ENCODE data around the gene GIMAP7. TPM values are rescaled to one million over a fixed set of nuclear protein-coding genes. Genes with fewer than 3 reads are reported as not detected.

GIMAP7 gene
- polyA plus RNA-seq, 1 donor from 2014 or later, result not detected

DNA sequence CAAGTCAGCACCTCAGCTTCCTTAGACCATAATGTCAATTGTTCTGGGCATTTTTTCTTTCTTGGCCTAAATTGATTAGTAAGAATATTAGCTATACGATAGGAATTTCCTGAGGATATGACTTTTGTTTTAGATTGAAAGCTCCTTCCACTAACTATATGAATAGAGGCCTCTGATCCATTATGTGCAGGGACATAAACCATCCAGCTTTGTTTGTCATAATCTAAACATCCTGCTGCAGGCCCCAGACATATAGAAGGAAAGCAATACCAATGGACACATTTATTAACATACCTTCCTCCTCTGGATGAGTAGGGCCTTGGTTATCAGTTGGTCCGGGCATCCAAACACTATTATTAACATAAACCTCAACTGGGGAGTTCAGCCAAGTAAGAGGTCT is 48.2 kb downstream of the GIMAP7 start:
- no peaks in the 10 kb centered on the region for H3K9me3 ChIP-seq (ENCODE audit: low read length)

DNA sequence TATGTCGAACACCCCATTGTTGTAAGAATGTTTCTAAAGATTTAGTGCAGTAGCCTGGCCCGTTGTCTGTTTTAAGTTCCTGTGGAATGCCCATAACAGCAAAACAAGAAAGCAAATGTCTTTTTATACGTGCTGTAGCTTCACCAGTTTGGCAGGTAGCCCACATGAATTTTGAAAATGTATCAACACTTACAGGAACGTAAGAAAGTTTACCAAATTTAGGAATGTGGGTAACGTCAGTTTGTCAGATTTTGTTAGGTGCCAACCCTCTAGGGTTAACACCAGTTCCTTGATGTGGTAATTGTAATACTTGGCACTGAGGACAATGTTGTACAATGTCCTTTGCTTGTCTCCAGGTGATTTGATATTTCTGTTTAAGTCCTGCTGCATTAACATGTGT is 49.3 kb downstream of the GIMAP7 start:
- no peaks in the 10 kb centered on the region for H3K36me3 ChIP-seq (ENCODE audit: insufficient read depth, low read length)
- H3K9me2 ChIP-seq (ENCODE audit: insufficient read depth, low read length), result no peaks in the 10 kb centered on the region
- TF ChIP-seq RAD21 (conservative IDR thresholded peaks at IDR 0.05) (no peak), EZH2 (IDR thresholded peaks at IDR 0.05; ENCODE audit: borderline replicate concordance, insufficient read depth, low read length, poor library complexity, severe bottlenecking) (no peak), TAF1 (IDR thresholded peaks at IDR 0.05; ENCODE audit: low read depth) (no peak), EP300 (conservative IDR thresholded peaks at IDR 0.05; ENCODE audit: poor library complexity, severe bottlenecking) (no peak), POLR2AphosphoS5 (IDR thresholded peaks at IDR 0.05) (no peak), SMC3 (conservative IDR thresholded peaks at IDR 0.05; ENCODE audit: poor library complexity) (no peak), MXI1 (conservative IDR thresholded peaks at IDR 0.05; ENCODE audit: poor library complexity, severe bottlenecking) (no peak)
- TF ChIP-seq, protein P1, sequence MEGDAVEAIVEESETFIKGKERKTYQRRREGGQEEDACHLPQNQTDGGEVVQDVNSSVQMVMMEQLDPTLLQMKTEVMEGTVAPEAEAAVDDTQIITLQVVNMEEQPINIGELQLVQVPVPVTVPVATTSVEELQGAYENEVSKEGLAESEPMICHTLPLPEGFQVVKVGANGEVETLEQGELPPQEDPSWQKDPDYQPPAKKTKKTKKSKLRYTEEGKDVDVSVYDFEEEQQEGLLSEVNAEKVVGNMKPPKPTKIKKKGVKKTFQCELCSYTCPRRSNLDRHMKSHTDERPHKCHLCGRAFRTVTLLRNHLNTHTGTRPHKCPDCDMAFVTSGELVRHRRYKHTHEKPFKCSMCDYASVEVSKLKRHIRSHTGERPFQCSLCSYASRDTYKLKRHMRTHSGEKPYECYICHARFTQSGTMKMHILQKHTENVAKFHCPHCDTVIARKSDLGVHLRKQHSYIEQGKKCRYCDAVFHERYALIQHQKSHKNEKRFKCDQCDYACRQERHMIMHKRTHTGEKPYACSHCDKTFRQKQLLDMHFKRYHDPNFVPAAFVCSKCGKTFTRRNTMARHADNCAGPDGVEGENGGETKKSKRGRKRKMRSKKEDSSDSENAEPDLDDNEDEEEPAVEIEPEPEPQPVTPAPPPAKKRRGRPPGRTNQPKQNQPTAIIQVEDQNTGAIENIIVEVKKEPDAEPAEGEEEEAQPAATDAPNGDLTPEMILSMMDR (IDR thresholded peaks at IDR 0.05; ENCODE audit: poor library complexity, severe bottlenecking), result no peak
- TF ChIP-seq, protein P2, sequence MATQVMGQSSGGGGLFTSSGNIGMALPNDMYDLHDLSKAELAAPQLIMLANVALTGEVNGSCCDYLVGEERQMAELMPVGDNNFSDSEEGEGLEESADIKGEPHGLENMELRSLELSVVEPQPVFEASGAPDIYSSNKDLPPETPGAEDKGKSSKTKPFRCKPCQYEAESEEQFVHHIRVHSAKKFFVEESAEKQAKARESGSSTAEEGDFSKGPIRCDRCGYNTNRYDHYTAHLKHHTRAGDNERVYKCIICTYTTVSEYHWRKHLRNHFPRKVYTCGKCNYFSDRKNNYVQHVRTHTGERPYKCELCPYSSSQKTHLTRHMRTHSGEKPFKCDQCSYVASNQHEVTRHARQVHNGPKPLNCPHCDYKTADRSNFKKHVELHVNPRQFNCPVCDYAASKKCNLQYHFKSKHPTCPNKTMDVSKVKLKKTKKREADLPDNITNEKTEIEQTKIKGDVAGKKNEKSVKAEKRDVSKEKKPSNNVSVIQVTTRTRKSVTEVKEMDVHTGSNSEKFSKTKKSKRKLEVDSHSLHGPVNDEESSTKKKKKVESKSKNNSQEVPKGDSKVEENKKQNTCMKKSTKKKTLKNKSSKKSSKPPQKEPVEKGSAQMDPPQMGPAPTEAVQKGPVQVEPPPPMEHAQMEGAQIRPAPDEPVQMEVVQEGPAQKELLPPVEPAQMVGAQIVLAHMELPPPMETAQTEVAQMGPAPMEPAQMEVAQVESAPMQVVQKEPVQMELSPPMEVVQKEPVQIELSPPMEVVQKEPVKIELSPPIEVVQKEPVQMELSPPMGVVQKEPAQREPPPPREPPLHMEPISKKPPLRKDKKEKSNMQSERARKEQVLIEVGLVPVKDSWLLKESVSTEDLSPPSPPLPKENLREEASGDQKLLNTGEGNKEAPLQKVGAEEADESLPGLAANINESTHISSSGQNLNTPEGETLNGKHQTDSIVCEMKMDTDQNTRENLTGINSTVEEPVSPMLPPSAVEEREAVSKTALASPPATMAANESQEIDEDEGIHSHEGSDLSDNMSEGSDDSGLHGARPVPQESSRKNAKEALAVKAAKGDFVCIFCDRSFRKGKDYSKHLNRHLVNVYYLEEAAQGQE (IDR thresholded peaks at IDR 0.05; ENCODE audit: borderline replicate concordance), result no peak
- H4K20me1 ChIP-seq (ENCODE audit: insufficient read depth), result no peaks in the 10 kb centered on the region
- no peak overlapping the region for H2AFZ ChIP-seq (ENCODE audit: low read depth, low read length)
- no peaks in the 10 kb centered on the region for H3F3A ChIP-seq (ENCODE audit: insufficient read depth, low read length, poor library complexity, severe bottlenecking)
- H3K27me3 ChIP-seq (ENCODE audit: insufficient read depth, low read depth, low read length), result no peaks in the 10 kb centered on the region
- no peak overlapping the region for H3K4me3 ChIP-seq (ENCODE audit: low read length)
- H3K27ac ChIP-seq (ENCODE audit: low read length), result no peak overlapping the region
- H3K79me2 ChIP-seq (replicated peaks; ENCODE audit: insufficient read depth, low read length), result no peaks in the 10 kb centered on the region
- H3K9me3 ChIP-seq (ENCODE audit: low read length), result no peaks in the 10 kb centered on the region
- H3K4me2 ChIP-seq (ENCODE audit: low read length), result no peak overlapping the region
- H3K9ac ChIP-seq (ENCODE audit: low read length), result no peak overlapping the region

More for the DNA sequence above, 48.2 kb downstream of the GIMAP7 start:
- Histone ChIP-seq H3F3A (ENCODE audit: insufficient read depth, low read length, poor library complexity, severe bottlenecking) (no peaks in the 10 kb centered on the region), H3K4me3 (ENCODE audit: low read length) (no peak overlapping the region), H2AFZ (ENCODE audit: low read depth, low read length) (no peak overlapping the region), H3K9ac (ENCODE audit: low read length) (no peak overlapping the region), H3K27ac (ENCODE audit: low read length) (no peak overlapping the region), H3K36me3 (ENCODE audit: insufficient read depth, low read length) (no peaks in the 10 kb centered on the region), H3K4me2 (ENCODE audit: low read length) (no peak overlapping the region), H4K20me1 (ENCODE audit: insufficient read depth) (no peaks in the 10 kb centered on the region), H3K27me3 (ENCODE audit: insufficient read depth, low read depth, low read length) (no peaks in the 10 kb centered on the region), H3K9me2 (ENCODE audit: insufficient read depth, low read length) (no peaks in the 10 kb centered on the region), H3K79me2 (replicated peaks; ENCODE audit: insufficient read depth, low read length) (no peaks in the 10 kb centered on the region)
- TF ChIP-seq POLR2AphosphoS5 (IDR thresholded peaks at IDR 0.05) (no peak), EP300 (conservative IDR thresholded peaks at IDR 0.05; ENCODE audit: poor library complexity, severe bottlenecking) (no peak), EZH2 (IDR thresholded peaks at IDR 0.05; ENCODE audit: borderline replicate concordance, insufficient read depth, low read length, poor library complexity, severe bottlenecking) (no peak), TAF1 (IDR thresholded peaks at IDR 0.05; ENCODE audit: low read depth) (no peak), SMC3 (conservative IDR thresholded peaks at IDR 0.05; ENCODE audit: poor library complexity) (no peak), MXI1 (conservative IDR thresholded peaks at IDR 0.05; ENCODE audit: poor library complexity, severe bottlenecking) (no peak)
